22Rv1 (cell line): Measurements from ENCODE around the gene ATF6.

ENCODE experiments used
- H3K27ac ChIP-seq: fragments of 450-650 bp; 2 replicates; pipeline ENCODE4 v1.5.1; 2017
- CTCF ChIP-seq: fragments of 450-650 bp; IDR thresholded peaks from 2 replicates; pipeline ENCODE4 v1.5.1; 2017; ENCODE audit warnings: mild to moderate bottlenecking
- ZFX ChIP-seq: fragments of 450-650 bp; IDR thresholded peaks from 2 replicates; pipeline ENCODE4 v1.6.1; 2017; ENCODE audit warnings: antibody characterized with exemption, borderline replicate concordance

Gene ATF6

DNA sequence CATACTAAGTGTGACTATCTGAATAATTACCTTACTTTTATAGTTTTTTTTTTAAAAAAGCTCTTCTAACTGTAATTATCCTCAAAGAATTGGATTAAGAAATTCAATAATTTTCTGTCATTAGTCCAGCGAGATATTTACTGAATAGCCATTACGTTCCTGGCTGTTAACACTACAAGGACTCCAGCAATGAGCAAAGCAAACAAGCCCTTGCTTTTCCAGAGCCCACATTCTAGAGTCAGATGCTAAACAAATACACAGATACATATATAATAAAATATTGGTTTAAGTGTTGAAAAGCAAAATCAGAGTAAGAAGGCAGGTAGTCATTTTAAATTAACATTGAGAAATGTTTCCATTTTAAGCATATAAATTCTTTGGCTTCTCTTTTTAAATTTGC lies 118.4 kb downstream of the ATF6 start:
- TF ChIP-seq CTCF (no peak), ZFX (no peak)
- H3K27ac ChIP-seq: no peak overlapping the region

GRCh38 chr1:161885003-161885402 lies 118.9 kb downstream of the ATF6 start:
- TF ChIP-seq ZFX: no peak
- no peak for TF ChIP-seq CTCF
- H3K27ac ChIP-seq: no peak overlapping the region

DNA sequence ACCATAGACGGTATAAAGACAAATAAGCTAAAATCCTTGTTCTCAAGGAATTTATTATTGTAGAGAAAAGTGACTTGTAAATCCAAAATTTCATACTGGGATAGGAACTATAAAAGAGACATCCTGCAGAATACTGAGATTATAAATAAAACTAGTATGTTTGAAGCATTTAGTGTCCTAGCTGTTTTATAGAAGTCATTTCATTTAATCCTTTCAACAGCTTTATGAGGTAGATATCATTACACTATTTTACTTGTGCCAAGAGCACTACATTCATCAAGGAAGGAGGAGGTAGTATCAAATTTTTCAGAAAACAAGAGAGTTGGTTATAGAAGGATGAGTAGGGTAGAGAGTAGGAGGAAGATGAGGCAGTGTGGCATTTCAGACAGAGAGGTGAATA lies 119.6 kb downstream of the ATF6 start:
- no peak overlapping the region for H3K27ac ChIP-seq
- no peak for TF ChIP-seq CTCF

DNA sequence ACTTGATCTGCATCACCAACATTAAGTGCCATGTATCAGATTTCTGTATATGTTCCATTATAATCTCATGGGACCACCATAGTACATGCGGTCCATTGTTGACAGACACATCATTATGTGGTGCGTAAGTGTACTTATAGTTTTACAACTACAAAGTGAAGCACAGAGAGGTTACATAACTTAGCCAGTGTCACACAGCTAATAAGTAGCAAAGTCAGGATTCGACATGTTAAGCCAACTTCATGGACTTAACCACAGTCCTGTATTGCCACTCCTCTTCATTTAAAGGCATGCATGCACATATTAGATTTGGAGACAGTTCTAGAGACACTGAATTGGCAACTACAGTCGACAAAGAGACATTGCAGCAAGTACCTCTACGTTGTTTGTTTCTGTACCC lies 120.5 kb downstream of the ATF6 start:
- TF ChIP-seq CTCF (no peak), ZFX (no peak)
- no peak overlapping the region for H3K27ac ChIP-seq

DNA sequence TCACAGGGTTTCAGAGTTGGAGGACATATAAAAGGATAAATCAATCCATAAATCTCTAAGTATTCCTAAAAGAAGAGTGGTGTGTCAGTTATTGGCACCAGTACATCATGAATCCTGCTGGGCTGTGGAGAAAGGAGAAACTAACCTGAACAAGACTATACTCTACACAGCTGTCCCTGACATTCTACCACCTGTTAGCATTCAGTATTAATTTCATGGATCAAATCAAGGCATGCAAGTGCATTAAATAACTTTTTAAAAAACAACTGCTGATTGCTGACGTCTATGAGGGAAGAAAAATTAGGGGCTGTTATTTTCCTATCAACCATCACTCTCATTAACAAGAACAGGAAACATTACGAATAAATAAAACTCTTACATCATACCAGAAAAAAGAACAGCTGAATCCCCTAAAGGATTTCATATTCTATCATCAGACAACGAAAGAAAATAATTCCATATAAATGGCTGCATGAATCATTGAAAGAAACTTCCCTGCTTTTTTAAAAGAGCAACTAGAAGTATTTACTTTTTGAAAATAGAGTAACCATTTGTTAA lies 121.7 kb downstream of the ATF6 start:
- H3K27ac ChIP-seq: no peak overlapping the region
- TF ChIP-seq CTCF: no peak
- no peak for TF ChIP-seq ZFX

GRCh38 chr1:161890574-161890973 lies 124.5 kb downstream of the ATF6 start:
- TF ChIP-seq ZFX (no peak), CTCF (no peak)
- H3K27ac ChIP-seq: no peak overlapping the region

DNA sequence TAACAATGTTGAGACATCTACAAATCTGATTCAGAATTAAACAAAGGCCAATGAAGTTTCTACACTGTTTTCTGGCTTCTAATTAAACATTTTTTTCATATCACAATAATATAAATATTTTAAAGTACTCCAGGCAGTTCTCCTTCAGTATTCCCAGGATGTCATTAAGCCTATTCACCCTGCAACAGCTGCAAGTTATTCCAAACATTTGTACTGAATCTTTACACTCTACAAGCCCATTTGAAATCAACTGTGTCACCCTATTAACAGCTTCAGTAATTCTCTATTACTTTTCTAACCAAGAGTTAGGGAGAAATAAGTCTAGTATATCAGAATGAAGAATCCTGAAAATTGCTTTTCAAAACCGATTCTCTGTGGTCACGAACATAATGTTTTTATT lies 133.0 kb downstream of the ATF6 start:
- H3K27ac ChIP-seq: no peak overlapping the region
- no peak for TF ChIP-seq CTCF
- TF ChIP-seq ZFX: no peak
